Stimulated activated CD4-positive, alpha-beta T cell treated with anti-CD3 and anti-CD28 coated beads, TNF-alpha, amount 100 ng/mL, for 48 hours (primary cell): ENCODE data around the gene ZNF275.
A peak's percentile ranks its signal among the peaks of the same experiment; 100 is the strongest.
"Not testable (repeated sequence)": the region's sequence is repeated elsewhere in the genome, so short reads cannot be mapped to it uniquely, and the experiment has no call there.

ENCODE experiments used
- DNase-seq, 3 donors: peaks; one replicate each; pipeline ENCODE4 v3.0.0-alpha.2; 2020; ENCODE audit warnings: low read depth in 3 of 3

ZNF275 gene, protein sequence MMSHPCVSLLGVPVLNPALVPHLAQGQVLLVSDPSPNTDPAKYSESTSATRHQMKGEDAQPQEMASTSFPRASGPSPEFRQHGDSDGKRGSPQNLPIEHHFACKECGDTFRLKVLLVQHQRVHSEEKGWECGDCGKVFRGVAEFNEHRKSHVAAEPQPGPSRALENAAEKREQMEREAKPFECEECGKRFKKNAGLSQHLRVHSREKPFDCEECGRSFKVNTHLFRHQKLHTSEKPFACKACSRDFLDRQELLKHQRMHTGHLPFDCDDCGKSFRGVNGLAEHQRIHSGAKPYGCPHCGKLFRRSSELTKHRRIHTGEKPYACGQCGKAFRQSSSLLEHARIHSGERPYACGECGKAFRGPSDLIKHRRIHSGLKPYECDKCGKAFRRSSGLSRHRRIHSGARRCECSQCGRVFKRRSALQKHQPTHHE

DNA sequence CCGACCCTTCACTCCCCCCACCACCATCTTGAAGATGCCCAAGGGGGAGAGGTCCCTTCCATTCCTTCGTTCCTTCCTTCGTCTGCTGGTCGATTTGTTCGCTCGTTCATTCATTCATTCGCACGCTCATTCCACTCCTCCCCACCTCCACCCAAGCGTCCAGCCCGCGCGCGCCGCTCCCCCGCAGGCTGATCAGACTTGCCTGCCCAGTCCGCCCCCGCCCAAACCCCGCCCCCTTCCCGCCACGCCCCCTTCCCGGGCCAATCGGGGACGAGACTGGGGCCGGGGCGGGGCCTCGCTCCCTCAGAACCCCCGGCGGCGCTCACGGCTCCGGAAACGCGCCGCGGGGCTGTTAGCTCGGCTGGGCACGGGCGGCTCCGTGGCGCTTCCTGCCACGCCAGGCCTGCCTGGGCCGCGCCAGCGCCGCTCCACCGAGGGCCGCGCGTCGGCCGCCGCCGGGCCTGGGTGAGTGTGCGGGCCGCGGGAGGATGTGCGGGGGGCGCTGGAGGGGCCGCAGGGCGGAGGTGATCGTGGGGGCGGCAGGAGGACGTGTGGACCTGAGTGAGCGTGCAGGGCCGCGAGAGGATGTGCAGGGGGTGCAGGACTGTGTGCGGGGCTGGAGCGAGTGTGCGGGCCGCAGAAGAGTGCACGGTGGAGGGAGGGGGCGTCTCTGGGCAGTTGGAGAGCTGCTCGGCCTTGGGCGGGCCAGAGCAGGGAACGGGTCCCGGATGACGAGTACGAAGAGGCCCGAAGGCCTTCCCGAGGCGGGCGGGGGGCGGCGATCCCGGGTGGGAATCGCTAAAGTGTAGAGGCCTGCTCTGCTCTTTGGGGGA lies at the start of gene ZNF275:
Gene ZNF275 (plus strand): TSS at position 333 of the 833 bp plus-strand sequence. CDS start 2,527 bp downstream, outside the sequence.
- DNase-seq: peak; percentile 62 to 75 (median 64)

DNA sequence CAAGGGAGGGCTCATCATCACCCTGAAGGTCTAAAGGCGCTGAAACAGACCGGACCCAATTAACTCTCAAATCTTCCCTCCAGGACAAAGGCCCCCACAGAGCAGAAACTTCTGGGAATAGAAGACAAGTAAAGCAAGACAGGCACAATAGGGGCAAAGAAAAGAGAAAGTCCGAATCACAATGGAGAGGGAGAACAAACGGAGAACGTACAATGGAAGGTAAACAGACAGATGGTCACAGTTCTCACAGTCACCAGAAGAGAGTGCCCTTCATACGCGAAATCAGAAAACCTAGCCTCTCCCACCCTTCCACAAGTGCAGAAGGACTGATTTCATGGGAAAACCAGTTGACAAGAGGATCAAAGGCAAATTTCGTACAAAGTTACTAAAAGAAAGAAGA lies 48.3 kb upstream of the ZNF275 start:
- DNase-seq: not testable (repeated sequence)

DNA sequence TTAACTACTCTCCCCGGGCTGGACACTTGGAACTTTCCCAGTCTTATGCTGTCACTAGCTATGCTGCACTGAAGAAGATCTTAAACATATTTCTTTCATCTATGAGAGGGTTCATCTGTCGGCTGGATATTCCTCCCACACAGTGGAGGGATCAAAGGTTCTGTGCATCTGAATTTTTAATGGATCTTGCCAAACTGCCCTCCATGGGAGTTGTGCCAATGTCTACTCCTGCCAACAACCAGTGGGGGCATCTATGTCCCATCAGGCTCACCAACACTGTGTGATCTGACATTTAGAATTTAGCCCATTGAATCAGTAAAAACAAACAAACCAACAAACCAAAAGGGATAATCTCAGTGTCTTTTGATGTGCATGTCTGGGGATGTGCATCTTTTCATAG lies 45.1 kb upstream of the ZNF275 start:
- DNase-seq: not testable (repeated sequence)

DNA sequence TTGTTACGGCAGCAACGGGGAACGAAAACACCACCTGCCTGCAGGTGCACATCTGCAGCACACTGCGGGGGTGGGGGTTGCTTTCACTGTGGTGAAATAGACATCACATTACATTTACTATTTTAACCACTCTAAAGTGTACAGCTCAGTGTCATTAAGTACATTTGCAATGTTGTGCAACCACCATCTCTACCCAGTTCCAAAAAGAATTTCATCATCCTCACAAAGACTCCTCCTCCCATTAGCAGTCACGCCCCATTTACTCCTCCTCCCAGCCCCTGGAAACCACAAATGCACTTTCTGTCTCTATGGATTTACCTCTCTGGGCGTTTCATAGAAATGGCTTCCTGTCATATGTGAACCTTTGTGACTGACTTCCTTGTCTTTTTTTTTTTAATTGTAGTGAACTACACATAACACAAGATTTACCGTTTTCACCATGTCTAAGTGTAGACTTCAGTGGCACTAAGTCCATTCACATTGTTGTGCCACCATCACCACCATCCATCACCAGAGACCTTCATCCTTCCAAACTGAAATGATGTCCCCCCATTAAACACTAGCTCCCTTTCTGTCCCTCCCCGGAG lies 40.4 kb upstream of the ZNF275 start:
- DNase-seq: not testable (repeated sequence)

DNA sequence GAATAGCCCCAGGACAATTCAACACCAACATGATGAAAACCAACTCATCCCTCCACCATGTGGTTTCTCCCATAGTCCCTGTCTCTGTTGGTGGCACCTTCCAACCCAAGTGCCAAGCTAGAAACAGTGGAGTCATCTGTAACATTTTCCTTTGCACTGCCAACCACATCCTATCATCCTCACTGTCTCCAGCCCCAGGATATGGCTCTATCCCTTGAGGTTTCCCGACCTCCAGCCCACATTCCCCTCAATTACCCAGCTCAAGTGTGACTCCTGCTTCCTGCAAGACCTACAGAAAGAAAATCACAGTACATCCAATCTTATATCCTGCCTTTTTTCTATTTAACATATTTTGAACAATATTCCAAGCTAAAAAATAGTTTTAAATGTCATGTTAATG lies 36.6 kb upstream of the ZNF275 start:
- no peak for DNase-seq

DNA sequence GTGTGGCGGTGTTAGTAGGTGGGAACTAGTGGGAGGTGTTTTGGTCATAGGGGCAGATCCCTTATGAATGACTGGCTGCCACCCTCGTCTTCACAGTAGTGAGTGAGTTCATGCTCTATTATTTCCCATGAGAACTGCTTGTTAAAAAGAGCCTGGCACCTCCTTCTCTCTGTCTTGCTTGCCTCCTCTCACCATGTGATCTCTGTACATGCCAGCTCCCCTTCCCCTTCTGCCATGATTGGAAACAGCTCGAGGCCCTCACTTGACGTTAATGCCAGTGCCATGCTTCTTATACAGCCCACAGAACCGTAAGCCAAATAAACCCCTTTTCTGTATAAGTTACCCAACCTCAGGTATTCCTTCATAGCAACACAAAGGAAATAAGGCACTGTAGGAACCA lies 34.1 kb upstream of the ZNF275 start:
- DNase-seq: no peak

DNA sequence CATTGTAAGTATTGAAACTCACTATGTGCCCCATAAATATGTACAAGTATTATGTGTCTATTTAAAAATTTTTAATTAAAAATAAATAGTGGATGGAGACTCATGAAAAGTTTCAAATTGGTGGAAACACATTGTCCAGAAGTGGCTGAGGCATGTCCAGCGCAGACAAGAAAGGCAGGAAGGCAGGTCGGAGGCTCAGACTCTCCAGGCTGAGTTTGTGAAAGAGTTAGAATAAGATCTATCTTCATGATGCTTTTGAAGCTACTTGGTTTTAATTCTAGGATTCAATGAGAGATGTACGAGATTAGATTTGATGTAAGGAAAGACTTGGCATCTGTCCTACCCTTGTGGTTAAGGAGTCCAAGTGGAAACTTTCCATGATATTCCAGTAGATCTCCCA lies 32.2 kb upstream of the ZNF275 start:
- no peak for DNase-seq

DNA sequence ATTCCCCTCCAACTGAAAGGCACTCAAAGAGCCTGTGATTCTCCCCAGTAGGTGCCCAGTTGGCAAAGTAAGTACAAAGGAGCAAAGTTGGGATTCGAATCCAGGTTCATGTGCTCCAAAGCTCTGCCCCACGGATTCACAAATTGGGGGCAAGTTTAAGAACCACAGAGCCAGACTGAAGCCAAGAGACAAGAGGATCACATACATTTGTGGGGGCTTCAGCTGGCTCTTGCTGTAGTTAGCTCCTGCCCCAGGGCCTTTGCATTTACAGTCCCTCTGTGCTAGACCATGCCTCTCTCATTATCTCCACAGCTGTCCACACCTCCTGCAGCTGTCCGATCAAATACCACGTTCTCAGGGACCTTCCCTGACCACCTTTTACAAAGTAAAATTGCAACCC lies 31.2 kb upstream of the ZNF275 start:
- DNase-seq: no peak

DNA sequence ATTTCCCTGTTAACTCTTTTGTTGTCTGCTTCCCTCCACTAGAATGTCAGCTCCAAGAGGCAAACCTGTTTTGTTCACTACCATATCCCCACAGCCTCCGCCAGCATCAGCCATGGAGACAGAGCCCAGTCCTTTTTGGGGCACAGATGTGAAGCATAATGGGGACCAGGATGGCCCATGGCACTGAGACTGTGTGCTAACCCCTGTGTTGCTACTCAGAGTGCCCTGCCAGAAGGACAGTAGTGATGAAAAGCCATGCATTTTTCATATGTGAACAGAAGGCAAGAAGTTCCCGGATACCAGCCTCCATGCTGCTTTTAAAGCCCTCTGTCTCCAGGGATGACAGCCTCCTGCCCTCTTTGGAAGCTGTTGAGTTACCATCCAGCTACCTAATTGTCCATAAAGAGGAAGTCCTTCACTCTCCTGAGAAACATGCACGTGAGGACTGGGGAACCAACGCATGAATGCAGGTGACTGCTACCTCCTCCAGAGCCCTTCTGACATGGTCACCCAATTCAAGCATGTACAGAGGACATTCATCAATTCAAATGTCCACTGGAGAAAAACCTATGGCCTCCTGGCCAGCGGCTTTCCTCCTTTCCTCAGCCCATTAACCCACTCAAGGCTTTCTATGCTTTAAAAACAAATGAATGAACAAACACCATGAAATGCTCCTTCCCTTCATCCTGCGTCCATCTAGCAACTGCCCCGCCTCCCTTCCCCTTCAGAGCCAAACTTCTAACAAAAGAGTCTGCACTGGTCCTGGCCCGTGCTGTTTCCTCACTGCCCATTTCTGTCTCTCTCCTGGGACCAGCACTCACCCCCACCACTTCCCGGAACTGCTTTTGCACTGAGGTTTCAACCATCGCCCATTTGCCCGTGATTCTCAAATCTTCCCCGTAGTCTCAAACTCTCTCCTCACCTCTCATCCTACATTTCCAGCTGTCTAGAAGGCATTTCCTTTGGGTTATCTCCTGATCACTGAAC lies 30.4 kb upstream of the ZNF275 start:
- no peak for DNase-seq

DNA sequence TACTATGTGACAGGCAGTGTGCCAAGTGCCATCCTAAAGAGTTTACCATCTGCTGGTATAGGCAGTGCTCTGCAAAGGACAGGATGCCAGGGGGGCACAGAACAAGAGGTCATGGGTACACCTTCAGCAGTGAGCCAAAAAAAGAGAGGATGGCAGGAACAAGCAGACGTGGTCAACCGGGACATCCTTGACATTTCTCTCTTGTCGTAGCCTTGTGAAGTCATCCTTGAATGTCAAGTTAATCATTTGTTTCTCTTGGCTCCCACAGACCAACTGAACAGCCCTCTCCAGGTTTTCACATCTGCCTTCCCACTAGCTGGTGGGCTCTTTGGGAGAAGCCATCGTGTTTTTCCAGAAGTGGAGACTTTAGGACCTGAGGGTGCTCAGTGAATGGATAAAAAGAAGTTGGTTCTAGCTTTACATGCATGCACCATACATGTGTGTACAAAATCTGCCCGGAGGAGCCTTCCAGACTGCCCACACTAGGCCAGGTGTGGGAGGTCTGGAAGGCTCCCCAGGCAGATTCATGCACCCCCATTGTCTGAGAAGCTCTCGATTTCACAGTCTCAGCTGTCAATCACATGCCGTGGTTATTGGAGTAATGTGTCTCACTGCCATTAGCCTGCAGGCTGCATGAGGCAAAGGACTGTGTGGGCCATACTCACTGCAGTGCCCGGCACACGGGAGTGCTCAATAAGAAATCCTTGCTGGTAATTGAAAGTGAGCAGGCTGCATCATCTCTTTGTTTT lies 28.8 kb upstream of the ZNF275 start:
- DNase-seq: no peak

DNA sequence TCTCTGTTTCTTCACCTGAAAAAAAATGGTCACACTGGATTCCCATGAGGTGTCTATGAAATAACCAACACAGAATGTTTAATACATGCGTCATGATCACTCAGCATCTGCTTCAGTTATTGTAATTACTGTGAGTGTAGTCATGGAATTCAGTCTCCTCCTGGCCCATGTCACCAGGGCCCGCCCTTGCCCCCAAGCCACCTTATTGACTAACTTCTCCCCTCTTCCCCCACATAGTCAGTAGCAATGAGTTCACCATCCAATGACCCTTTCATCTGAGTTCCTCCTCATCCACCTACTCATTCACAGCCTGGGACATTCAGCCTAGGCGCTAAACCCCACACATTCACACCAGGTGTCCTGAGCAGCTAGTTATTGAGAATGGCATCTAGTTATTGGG lies 28.0 kb upstream of the ZNF275 start:
- DNase-seq: no peak

DNA sequence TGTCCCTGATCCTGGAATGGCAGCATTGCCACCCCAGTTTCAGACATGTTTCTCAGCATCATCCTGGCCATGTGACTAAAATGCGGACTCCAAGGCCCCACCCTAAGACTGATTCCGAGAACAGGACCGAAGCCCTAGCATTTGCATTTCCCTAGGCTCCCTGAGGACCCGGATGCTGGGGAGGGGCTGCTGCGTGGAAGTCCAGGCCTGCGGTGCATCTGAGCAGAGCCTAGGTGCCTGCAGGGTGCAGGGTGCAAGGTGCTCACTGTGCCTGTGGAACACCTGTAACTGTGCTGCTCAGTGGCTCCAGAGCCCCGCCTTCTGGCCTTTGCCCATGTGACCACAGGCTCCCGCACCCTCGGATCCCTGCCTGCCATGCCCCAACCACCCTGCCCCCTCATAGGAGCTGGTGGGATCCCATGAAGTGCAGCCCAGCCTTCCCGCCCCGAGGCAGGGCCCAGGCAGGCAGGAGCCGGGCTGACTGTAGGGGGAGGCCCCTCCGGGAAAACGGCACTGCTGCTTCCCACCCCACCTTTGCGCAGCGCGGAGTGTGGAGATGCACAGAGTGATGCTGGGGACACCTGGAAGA lies 27.3 kb upstream of the ZNF275 start:
- DNase-seq: no peak

DNA sequence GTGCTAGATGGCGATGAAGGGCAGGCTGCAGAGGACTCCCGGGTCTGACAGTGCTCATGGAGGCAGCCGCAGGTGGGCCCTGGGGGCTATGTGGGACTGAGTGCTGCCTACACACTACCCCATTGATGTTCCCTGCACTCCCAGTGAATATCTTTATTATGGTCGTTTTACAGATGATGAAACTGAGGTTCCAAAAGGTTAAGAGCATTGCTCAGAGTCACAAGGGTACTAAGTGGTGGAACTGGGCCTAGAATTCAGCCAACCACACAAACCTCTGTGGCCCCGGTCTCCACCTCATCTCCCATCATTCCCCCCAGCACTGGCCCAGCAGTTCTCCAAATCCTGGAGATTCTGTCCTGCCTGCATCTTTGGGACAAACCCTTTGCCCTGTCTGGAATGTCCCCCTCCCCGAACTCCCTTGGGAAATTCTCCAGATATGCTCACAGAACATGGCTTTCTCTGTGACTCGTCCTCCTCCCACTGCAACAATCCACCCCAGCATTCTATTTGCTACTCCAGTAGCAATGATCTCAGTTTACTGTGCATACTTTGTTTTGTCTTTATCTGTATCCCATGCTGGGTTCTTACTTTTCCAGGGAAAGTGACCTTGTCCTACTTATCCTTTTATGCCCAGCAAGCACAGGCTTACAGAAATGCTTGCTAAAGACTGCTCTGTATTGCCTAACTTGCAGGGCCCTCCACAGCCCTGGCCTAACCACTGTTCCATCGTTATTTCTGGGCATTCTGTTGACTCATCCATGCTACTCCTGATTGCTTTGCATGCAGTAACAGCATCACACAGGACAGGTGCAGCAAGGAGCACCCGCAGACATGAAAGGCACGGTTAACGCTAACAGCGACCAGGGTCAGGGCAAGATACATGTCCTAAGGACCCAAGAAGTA lies 26.4 kb upstream of the ZNF275 start:
- no peak for DNase-seq

DNA sequence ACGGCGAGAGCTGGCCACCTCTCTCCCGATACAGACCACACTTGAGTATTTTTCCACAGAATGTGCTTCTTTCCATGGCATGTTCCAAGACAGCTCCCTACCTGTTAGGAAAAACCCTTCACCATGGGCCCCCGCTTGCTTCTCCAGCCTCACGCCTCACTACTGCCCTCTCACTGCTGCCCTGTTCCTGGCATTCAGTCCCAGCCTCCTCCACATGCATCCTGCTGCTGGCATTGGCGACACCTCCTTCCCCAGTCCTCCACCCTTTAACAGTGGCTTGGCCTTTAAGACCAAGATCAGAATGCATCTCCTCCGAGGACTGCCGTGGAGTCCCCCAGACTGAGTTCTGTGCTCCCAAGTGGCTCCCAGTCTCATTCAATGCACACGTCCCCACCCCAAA lies 23.1 kb upstream of the ZNF275 start:
- DNase-seq: no peak

DNA sequence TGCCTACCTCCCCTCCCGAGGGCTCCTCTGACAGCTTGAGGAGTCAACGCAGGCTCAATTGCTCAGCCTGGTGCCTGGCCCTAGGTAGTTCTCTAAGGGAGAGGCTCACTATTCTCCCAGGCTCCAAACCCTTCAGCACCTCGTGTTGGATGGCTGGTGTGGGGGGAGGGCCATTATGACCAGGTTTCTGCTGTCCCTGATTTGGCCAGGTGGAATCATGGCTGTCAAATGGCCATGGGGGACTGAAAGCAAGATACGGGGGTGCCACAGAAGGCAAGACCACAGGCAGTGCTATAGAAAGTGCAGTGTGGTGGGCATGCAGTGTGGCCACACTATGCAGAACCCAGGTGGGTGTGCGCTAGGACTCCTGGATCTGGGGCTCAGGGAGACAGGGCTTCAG lies 21.9 kb upstream of the ZNF275 start:
- DNase-seq: no peak

DNA sequence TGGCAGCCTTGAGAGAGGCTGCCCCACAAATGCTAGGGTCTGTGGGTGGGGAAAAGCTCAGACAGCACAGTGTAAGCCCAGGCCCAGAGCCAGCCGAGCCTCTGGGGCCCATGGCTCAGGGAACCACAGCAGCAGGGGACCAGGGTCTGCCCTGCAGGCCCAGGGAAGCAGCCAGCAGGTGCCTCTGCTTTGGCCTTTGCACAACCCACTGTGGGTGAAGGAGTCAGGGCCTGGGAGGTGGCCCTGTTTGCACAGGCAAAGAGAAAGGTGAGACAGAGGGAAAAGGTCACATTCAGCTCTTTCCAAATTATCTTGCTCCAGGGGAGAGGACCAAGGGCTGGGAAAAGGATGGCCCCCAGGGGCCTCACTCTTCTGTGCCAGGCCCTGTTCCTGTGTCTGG lies 21.1 kb upstream of the ZNF275 start:
- DNase-seq: no peak

DNA sequence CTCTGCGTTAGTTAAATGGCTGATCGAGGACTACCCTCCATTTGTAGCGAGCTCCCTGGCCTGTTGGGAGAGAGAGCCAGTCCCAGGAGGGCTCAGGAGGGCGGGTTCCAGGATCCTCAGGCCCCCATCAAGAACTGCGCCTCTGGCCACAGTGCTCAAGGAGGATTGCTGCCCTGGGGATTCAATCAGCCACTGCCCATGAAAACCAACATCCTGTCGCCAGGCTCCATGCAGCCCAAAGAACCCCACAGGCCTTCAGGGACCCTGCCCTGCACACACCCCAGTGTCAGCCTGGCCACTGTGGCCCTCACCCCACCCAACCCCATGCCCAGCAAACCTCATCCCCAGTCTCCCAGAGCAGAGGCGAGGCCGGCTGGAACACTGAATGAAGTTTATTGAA lies 16.6 kb upstream of the ZNF275 start:
- no peak for DNase-seq

DNA sequence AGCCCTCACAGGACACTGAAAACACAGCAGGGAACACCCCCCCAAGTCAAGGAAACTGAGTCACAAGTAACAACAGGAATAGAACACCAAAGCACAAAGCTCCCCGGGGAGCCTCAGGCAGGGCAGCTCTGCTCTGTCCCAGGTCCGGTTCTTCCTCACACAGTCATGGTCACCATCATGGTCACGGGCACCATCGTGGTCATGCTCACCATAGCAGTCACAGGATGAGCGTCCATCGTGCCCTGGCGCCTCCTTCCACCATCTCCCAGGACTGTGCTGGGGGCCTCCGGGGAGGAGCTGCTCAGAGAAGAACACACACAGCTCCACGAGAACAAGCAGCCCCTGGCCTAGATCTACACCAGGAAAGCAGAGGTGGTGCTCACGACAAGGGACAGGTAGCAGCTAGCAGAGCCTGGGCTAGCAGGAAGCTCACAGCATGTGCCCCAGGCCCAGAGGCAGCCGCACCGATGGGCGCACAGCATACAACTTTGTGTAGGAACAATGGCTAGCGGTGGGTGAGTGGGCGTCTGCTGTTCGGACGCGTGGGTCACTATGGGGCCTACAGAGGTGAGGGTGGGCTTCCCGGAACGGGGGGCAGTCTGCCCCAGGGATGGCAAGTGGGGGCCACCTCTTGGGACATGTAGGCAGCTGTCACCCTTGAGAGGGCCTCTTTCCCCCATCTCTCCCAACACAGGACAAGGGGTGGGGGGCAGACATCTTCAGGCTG lies 15.8 kb upstream of the ZNF275 start:
- DNase-seq: no peak

DNA sequence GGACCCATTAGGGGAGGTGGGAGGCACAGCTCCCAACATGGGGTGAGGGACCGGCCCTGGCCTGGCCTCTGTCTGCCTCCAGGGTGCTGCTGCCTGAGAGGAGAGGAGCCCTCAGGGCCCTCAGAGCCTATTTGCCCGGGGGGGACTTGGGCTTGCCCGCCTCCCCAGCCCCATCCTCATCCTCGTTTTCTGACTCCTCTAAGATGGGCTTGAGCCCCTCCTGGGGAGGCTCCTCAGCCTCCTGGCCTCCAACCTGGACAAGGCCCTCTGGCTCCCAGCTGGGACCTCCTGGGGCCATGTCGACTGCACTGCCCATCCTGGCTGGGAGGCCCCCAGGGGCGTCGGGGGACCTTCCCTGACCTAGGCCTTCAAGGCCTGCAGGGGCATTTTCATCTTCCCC lies 15.1 kb upstream of the ZNF275 start:
- no peak for DNase-seq
